Trophoblast cell (in vitro differentiated cells and primary cell): ENCODE measurements around the gene LRRC2.

Source experiments
- DNase-seq, 2 donors: peaks; one replicate each; pipeline ENCODE4 v3.0.0-alpha.2; 2016
- H2AFZ ChIP-seq: 2 replicates; pipeline ENCODE4 v1.6.1; 2013; ENCODE audit warnings: low read length, moderate library complexity, mild to moderate bottlenecking; ENCODE audit not compliant: insufficient read depth, poor library complexity
- H2AK5ac ChIP-seq: 2 replicates; pipeline ENCODE4 v1.6.1; 2013; ENCODE audit warnings: mild to moderate bottlenecking, low read length
- H2BK120ac ChIP-seq: 2 replicates; pipeline ENCODE4 v1.6.1; 2013; ENCODE audit warnings: low read length, mild to moderate bottlenecking, moderate library complexity; ENCODE audit not compliant: insufficient read depth, poor library complexity
- H2BK12ac ChIP-seq: 2 replicates; pipeline ENCODE4 v1.6.1; 2013; ENCODE audit warnings: mild to moderate bottlenecking, low read length, moderate library complexity
- H2BK5ac ChIP-seq: 2 replicates; pipeline ENCODE4 v1.6.1; 2013; ENCODE audit warnings: low read length, low read depth, moderate library complexity, mild to moderate bottlenecking; ENCODE audit not compliant: poor library complexity
- H3K14ac ChIP-seq: 2 replicates; pipeline ENCODE4 v1.6.1; 2013; ENCODE audit warnings: mild to moderate bottlenecking, low read length
- H3K18ac ChIP-seq: 2 replicates; pipeline ENCODE4 v1.6.1; 2013; ENCODE audit warnings: mild to moderate bottlenecking, low read length
- H3K23ac ChIP-seq: 2 replicates; pipeline ENCODE4 v1.6.1; 2013; ENCODE audit warnings: low read length
- H3K27ac ChIP-seq: 2 replicates; pipeline ENCODE4 v1.5.1; 2013; ENCODE audit warnings: low read depth, mild to moderate bottlenecking, inconsistent platforms, low read length, moderate library complexity
- H3K27me3 ChIP-seq: 2 replicates; pipeline ENCODE4 v1.6.1; 2013; ENCODE audit warnings: inconsistent platforms, mild to moderate bottlenecking, low read length, moderate library complexity; ENCODE audit not compliant: insufficient read depth
- H3K36me3 ChIP-seq, 2 experiments: 1 replicate in 1 of 2; 2 replicates in 1 of 2; pipeline ENCODE4 v1.6.1; 2013; ENCODE audit warnings: low read length in 2 of 2, mild to moderate bottlenecking in 2 of 2, moderate library complexity in 1 of 2; ENCODE audit not compliant: insufficient read depth in 2 of 2, control insufficient read depth in 1 of 2
- H3K4ac ChIP-seq: 2 replicates; pipeline ENCODE4 v1.6.1; 2013; ENCODE audit warnings: low read depth, mild to moderate bottlenecking, low read length, moderate library complexity
- H3K4me1 ChIP-seq, 2 experiments: 1 replicate in 1 of 2; 2 replicates in 1 of 2; pipeline ENCODE4 v1.6.1; 2013; ENCODE audit warnings: low read length in 2 of 2, mild to moderate bottlenecking in 2 of 2, moderate library complexity in 1 of 2; ENCODE audit not compliant: insufficient read depth in 2 of 2, control insufficient read depth in 1 of 2
- H3K4me2 ChIP-seq: 2 replicates; pipeline ENCODE4 v1.6.1; 2013; ENCODE audit warnings: inconsistent platforms, mild to moderate bottlenecking, low read length, moderate library complexity
- H3K4me3 ChIP-seq: 2 replicates; pipeline ENCODE4 v1.5.1; 2013; ENCODE audit warnings: mild to moderate bottlenecking, low read depth, low read length, inconsistent platforms
- H3K79me1 ChIP-seq: one replicate; pipeline ENCODE4 v1.6.1; 2013; ENCODE audit warnings: low read length
- H3K79me2 ChIP-seq: 2 replicates; pipeline ENCODE4 v1.6.1; 2013; ENCODE audit warnings: low read length, mild to moderate bottlenecking; ENCODE audit not compliant: control insufficient read depth, insufficient read depth, poor library complexity
- H3K9ac ChIP-seq: 2 replicates; pipeline ENCODE4 v1.6.1; 2013; ENCODE audit warnings: mild to moderate bottlenecking, low read length
- H3K9me3 ChIP-seq: 2 replicates; pipeline ENCODE4 v1.6.1; 2013; ENCODE audit warnings: low read depth, mild to moderate bottlenecking, control low read depth, inconsistent platforms, low read length; ENCODE audit not compliant: insufficient read depth
- H4K12ac ChIP-seq: 2 replicates; pipeline ENCODE4 v1.6.1; 2013; ENCODE audit warnings: low read depth, mild to moderate bottlenecking, low read length, moderate library complexity
- H4K8ac ChIP-seq: 2 replicates; pipeline ENCODE4 v1.6.1; 2013; ENCODE audit warnings: low read depth, mild to moderate bottlenecking, low read length, moderate library complexity
- H4K91ac ChIP-seq: one replicate; pipeline ENCODE4 v1.6.1; 2013; ENCODE audit warnings: low read depth, mild to moderate bottlenecking, low read length, moderate library complexity
- WGBS: extraction: QIAGEN DNeasy Blood & Tissue Kit; methylation state at CpG from one replicate; pipeline ENCODE4 v1.1.7; 2013; ENCODE audit warnings: missing lambda C conversion rate; ENCODE audit not compliant: insufficient read length, insufficient coverage; ENCODE audit errors: extremely low coverage; 5-methylcytosine and 5-hydroxymethylcytosine counted together

LRRC2 gene

DNA sequence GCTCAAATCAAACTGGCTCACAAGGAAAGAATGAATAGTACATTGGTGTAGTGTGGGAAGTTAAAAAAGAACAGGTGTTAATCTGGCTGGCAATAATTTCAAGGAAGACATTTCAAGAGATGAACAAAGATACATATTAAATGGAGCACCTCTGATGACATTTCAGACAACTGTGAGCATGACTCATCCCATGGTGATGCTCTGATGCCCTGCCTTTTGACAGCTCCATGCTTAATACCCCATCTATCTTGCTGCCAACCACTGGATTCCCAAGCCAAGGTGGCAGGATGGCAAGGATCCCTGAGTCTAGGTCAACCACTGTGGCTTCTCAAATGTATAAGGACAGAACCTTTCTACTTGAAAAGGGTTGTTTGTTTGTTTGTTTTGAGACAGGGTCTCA is 29.3 kb downstream of the LRRC2 start:
- Histone ChIP-seq H3K14ac (no peak overlapping the region), H2BK120ac (no peak overlapping the region), H3K9ac (no peak overlapping the region), H4K91ac (no peak overlapping the region), H3K4me2 (no peak overlapping the region), H2BK5ac (no peak overlapping the region), H4K12ac (no peak overlapping the region), H3K9me3 (no peaks in the 10 kb centered on the region), H2AK5ac (no peak overlapping the region), H3K23ac (no peak overlapping the region), H3K79me1 (no peaks in the 10 kb centered on the region), H3K4ac (no peak overlapping the region), H3K79me2 (no peaks in the 10 kb centered on the region), H3K27me3 (no peaks in the 10 kb centered on the region), H2AFZ (no peak overlapping the region), H3K4me3 (no peak overlapping the region), H4K8ac (no peak overlapping the region), H3K4me1 (peaks cover 0 to 2% of the 10 kb centered on the region in 2 experiments), H3K36me3 (no peaks in the 10 kb centered on the region), H3K27ac (no peak overlapping the region), H2BK12ac (no peak overlapping the region), H3K18ac (no peak overlapping the region)
- no peak for DNase-seq

DNA sequence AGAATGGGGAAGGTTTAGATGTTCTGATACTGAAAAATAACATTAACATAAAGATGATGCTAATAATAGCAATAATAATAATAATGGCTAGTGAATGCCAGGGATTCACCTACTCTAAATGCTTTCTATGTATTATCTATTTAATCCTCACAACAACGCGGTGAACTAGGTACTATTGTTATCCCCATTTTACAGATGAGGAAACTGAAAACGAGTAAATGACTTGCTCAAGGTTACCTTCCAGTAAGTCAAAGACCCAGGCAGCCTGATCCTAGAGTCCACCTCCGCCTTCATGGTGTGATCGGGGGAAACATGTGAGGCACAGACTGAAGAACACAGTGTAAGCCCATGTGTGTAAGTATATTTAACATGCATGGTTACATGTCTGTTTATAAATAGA is 30.4 kb downstream of the LRRC2 start:
- no peak overlapping the region for H3K14ac ChIP-seq
- H3K4me3 ChIP-seq: no peak overlapping the region
- no peaks in the 10 kb centered on the region for H3K36me3 ChIP-seq
- no peak overlapping the region for H4K8ac ChIP-seq
- no peak overlapping the region for H2BK120ac ChIP-seq
- peaks cover 0 to 2% of the 10 kb centered on the region in 2 experiments for H3K4me1 ChIP-seq
- H3K9ac ChIP-seq: no peak overlapping the region
- H3K79me2 ChIP-seq: no peaks in the 10 kb centered on the region
- no peaks in the 10 kb centered on the region for H3K9me3 ChIP-seq
- WGBS: no CpG with 5 or more reads among the region's 5 CpGs
- no peak overlapping the region for H3K23ac ChIP-seq
- H2BK5ac ChIP-seq: no peak overlapping the region
- no peak overlapping the region for H4K12ac ChIP-seq
- H3K27me3 ChIP-seq: no peaks in the 10 kb centered on the region
- no peak overlapping the region for H3K18ac ChIP-seq
- H3K4ac ChIP-seq: no peak overlapping the region
- H2BK12ac ChIP-seq: no peak overlapping the region
- H3K79me1 ChIP-seq: no peaks in the 10 kb centered on the region
- no peak overlapping the region for H4K91ac ChIP-seq
- no peak overlapping the region for H3K4me2 ChIP-seq
- H2AK5ac ChIP-seq: no peak overlapping the region
- no peak for DNase-seq
- no peak overlapping the region for H3K27ac ChIP-seq
- H2AFZ ChIP-seq: no peak overlapping the region

DNA sequence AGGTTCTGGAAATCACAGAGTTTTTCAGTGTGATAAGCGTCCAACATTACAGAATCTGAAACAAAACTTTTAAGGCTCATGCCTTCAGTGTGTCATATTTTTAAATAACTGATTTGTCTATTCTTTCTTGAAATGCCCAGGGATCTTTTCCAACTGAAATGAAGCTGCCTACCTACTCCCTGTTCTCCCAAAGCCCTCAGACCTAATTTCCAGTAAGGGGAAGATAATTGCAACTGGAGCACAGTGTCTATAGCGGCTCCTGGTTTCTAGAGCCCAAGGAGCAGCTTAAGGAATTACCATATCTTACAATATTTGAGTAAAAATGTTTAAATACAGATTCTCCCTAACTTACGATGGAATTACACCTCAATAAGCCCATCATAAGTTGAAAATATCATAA is 33.0 kb downstream of the LRRC2 start:
- Histone ChIP-seq H3K9me3 (no peaks in the 10 kb centered on the region), H3K4me2 (no peak overlapping the region), H2BK12ac (no peak overlapping the region), H2BK5ac (no peak overlapping the region), H3K9ac (no peak overlapping the region), H3K23ac (no peak overlapping the region), H3K18ac (no peak overlapping the region), H3K4ac (no peak overlapping the region), H4K12ac (no peak overlapping the region), H4K8ac (no peak overlapping the region), H3K79me1 (no peaks in the 10 kb centered on the region), H3K14ac (no peak overlapping the region), H2BK120ac (no peak overlapping the region), H2AK5ac (no peak overlapping the region), H2AFZ (no peak overlapping the region), H3K4me1 (no peaks in the 10 kb centered on the region), H3K27ac (no peak overlapping the region), H3K27me3 (no peaks in the 10 kb centered on the region), H3K79me2 (no peaks in the 10 kb centered on the region), H4K91ac (no peak overlapping the region), H3K36me3 (no peaks in the 10 kb centered on the region), H3K4me3 (no peak overlapping the region)
- no peak for DNase-seq
- no CpG with 5 or more reads among the region's 3 CpGs for WGBS

DNA sequence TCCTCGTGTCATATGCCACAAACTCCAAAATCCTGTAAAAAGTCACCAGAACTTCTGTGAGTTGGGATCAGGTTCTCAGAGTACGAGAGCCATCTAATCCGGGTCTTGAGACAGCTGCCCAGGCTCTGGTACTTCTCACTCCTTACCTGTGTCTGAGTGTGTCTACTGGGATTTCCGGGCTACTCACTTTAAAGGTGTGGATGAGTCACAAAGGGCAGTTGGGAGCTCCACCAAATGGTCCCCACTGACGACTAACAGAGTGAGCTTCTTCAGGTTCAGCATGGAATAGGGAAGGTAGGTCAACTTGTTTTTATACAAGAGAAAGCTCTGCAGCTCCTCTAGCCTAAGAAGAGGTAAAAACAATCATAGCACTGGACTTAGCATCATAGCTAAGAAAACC is 38.9 kb downstream of the LRRC2 start:
- Histone ChIP-seq H3K79me2 (no peaks in the 10 kb centered on the region), H2BK120ac (no peak overlapping the region), H2AFZ (no peak overlapping the region), H3K27me3 (no peaks in the 10 kb centered on the region), H3K4ac (no peak overlapping the region), H3K27ac (no peak overlapping the region), H3K36me3 (no peaks in the 10 kb centered on the region), H3K14ac (no peak overlapping the region), H4K8ac (no peak overlapping the region), H3K9ac (no peak overlapping the region), H3K23ac (no peak overlapping the region), H2BK12ac (no peak overlapping the region), H3K79me1 (no peaks in the 10 kb centered on the region), H3K18ac (no peak overlapping the region), H3K4me2 (no peak overlapping the region), H2BK5ac (no peak overlapping the region), H3K4me1 (no peaks in the 10 kb centered on the region), H4K91ac (no peak overlapping the region), H2AK5ac (no peak overlapping the region), H3K4me3 (no peak overlapping the region), H3K9me3 (no peaks in the 10 kb centered on the region), H4K12ac (no peak overlapping the region)
- DNase-seq: no peak
- no CpG with 5 or more reads among the region's 5 CpGs for WGBS

DNA sequence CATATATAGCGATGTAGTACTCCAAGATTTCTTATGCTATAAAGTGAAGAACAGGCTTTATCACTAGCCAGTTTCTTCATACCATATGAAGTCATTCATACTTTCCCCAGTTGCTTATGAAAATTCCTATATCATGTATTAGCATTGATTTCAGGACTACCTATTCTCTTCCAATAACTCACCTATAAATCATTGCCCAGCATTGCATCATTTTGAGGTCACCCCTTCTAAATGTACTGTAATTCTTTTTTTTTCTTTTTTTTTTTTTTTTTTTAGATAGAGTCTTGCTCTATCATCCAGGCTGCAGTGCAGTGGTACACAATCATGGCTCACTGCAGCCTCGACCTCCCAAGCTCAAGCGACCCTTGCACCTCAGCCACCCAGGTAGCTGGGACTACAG is 41.3 kb downstream of the LRRC2 start:
- Histone ChIP-seq H3K27ac (no peak overlapping the region), H2AK5ac (no peak overlapping the region), H3K4me3 (no peak overlapping the region)

More for the DNA sequence above, 41.3 kb downstream of the LRRC2 start:
- no peaks in the 10 kb centered on the region for H3K4me1 ChIP-seq
- H3K4ac ChIP-seq: no peak overlapping the region
- H3K36me3 ChIP-seq: no peaks in the 10 kb centered on the region
- H2BK12ac ChIP-seq: no peak overlapping the region
- no peak overlapping the region for H3K14ac ChIP-seq
- WGBS: no CpG with 5 or more reads among the region's 3 CpGs
- no peak overlapping the region for H2AFZ ChIP-seq
- H3K4me2 ChIP-seq: no peak overlapping the region
- H3K9me3 ChIP-seq: no peaks in the 10 kb centered on the region
- H3K79me2 ChIP-seq: no peaks in the 10 kb centered on the region
- no peak overlapping the region for H3K23ac ChIP-seq
- no peak overlapping the region for H4K91ac ChIP-seq
- H3K18ac ChIP-seq: no peak overlapping the region
- no peak overlapping the region for H4K8ac ChIP-seq
- H4K12ac ChIP-seq: no peak overlapping the region
- H2BK5ac ChIP-seq: no peak overlapping the region
- H3K27me3 ChIP-seq: no peaks in the 10 kb centered on the region
- DNase-seq: no peak
- H3K79me1 ChIP-seq: no peaks in the 10 kb centered on the region
- no peak overlapping the region for H3K9ac ChIP-seq
- no peak overlapping the region for H2BK120ac ChIP-seq
